Psoas muscle (tissue), 8 donors: ENCODE data around the gene WASF3. TPM values are rescaled to one million over a fixed set of nuclear protein-coding genes. Genes with fewer than 3 reads are reported as not detected.

Source experiments
- ATAC-seq, 4 donors: fragments of 200-7000 bp; cut with Tn5 transposase; one replicate each; pipeline ENCODE4 v1.9.1; 2020; ENCODE audit warnings: moderate library complexity in 3 of 4, mild to moderate bottlenecking in 2 of 4
- DNase-seq, 2 donors: peaks; one replicate each; pipeline ENCODE4 v3.0.0-alpha.2; 2020
- H3K27ac ChIP-seq: fragments of 200-600 bp; one replicate; pipeline ENCODE4 v1.8.0; 2022
- H3K27me3 ChIP-seq, 3 donors: fragments of 200-600 bp in 1 of 3; one replicate each; pipeline versions ENCODE4 v1.6.1 to v1.8.0; 2013 to 2022; ENCODE audit warnings: low read length in 2 of 3, mild to moderate bottlenecking in 2 of 3, moderate library complexity in 1 of 3; ENCODE audit not compliant: insufficient read depth in 3 of 3
- H3K36me3 ChIP-seq, 2 donors: fragments of 200-600 bp in 1 of 2; one replicate each; pipeline versions ENCODE4 v1.6.1 to v1.8.0; 2013 to 2022; ENCODE audit warnings: low read depth in 1 of 2, mild to moderate bottlenecking in 1 of 2, moderate library complexity in 1 of 2; ENCODE audit not compliant: insufficient read depth in 1 of 2
- H3K4me1 ChIP-seq: fragments of 200-600 bp; one replicate; pipeline ENCODE4 v1.8.0; 2022
- H3K4me3 ChIP-seq: fragments of 200-600 bp; one replicate; pipeline ENCODE4 v1.8.0; 2022; ENCODE audit warnings: mild to moderate bottlenecking
- H3K9me3 ChIP-seq: fragments of 200-600 bp; one replicate; pipeline ENCODE4 v1.8.0; 2022
- WGBS, 3 donors: extraction: QIAGEN DNeasy Blood & Tissue Kit; methylation state at CpG; one replicate each; pipeline versions ENCODE4 v1.1.6 to v1.1.7; 2013; 5-methylcytosine and 5-hydroxymethylcytosine counted together
- intact Hi-C, 2 donors: fragments of 100-400 bp; cut with DNase I; formaldehyde crosslinking; loops; one replicate each; pipeline versions ENCODE4 v1.11.0 to v1.14.2; 2022
- polyA plus RNA-seq, 3 donors: library from polyadenylated mRNA; stranded (reverse); fragments of 200-250 nt; gene quantifications; one replicate each; pipeline ENCODE4 v1.2.3, GENCODE V29; 2013
- total RNA-seq, 4 donors: library from RNA; stranded (reverse); fragmentation: NEBNext Ultra II Directional in 2 of 4; extraction: Animal tissue kit (Norgen Biotek cat#: 25700) in 2 of 4; gene quantifications; one replicate each; pipeline versions ENCODE4 v1.2.1 to v1.2.4, GENCODE V29; 2021 to 2023
- TF ChIP-seq, protein P1 (sequence below): fragments of 200-600 bp; IDR thresholded peaks from one replicate; pipeline ENCODE4 v1.8.0; 2022; ENCODE audit warnings: antibody characterized with exemption
- donor health status: healthy with polysubstance abuse.
- donor health status: DM: no; HTN: no; CAD: no; lungs with moderate emphysema.
- donor health status: Bipolar disorder and iron deficiency.
- donor health status: healthy.
- donor health status: DM: yes; HTN: yes; CAD: no.
- donor health status: DM: no; HTN: no; CAD: no.
- donor health status: DM: no; HTN: no; CAD: no.
- donor health status: DM: yes; HTN: yes; CAD: no.

The WASF3 gene
- total and polyA plus RNA-seq, 7 donors = 2.5 to 9.7 (median 6.8) TPM

DNA sequence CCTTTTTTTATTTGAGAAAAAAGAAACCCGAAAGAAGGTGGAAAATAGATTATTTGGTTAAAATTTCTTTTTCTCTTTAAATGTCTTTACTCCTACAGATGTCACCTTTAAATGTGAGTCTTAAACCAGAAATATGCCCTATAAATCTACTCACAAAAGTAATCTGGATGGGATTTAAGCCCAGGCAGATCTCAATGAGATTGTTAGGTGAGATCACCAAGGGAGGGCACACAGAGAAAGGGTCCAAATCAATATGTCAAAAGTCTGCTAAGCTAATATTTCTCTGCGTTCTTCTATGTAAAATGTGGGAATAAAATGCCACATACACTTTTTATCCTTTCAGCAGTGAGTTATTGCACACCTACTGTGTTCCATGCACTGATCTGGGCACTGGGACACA lies 32.9 kb downstream of the WASF3 start:
- ATAC-seq (no peak), DNase-seq (no peak)
- Histone ChIP-seq H3K27me3 (no peaks in the 10 kb centered on the region), H3K4me1 (no peaks in the 10 kb centered on the region), H3K36me3 (no peaks in the 10 kb centered on the region), H3K9me3 (no peaks in the 10 kb centered on the region), H3K4me3 (no peak overlapping the region), H3K27ac (no peak overlapping the region)
- WGBS, 3 donors = 83 to 95% (median 92%) methylated on average over 2 of the region's 2 CpGs
- intact Hi-C loops = no loop called here
- TF ChIP-seq, protein P1, sequence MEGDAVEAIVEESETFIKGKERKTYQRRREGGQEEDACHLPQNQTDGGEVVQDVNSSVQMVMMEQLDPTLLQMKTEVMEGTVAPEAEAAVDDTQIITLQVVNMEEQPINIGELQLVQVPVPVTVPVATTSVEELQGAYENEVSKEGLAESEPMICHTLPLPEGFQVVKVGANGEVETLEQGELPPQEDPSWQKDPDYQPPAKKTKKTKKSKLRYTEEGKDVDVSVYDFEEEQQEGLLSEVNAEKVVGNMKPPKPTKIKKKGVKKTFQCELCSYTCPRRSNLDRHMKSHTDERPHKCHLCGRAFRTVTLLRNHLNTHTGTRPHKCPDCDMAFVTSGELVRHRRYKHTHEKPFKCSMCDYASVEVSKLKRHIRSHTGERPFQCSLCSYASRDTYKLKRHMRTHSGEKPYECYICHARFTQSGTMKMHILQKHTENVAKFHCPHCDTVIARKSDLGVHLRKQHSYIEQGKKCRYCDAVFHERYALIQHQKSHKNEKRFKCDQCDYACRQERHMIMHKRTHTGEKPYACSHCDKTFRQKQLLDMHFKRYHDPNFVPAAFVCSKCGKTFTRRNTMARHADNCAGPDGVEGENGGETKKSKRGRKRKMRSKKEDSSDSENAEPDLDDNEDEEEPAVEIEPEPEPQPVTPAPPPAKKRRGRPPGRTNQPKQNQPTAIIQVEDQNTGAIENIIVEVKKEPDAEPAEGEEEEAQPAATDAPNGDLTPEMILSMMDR = no peak

DNA sequence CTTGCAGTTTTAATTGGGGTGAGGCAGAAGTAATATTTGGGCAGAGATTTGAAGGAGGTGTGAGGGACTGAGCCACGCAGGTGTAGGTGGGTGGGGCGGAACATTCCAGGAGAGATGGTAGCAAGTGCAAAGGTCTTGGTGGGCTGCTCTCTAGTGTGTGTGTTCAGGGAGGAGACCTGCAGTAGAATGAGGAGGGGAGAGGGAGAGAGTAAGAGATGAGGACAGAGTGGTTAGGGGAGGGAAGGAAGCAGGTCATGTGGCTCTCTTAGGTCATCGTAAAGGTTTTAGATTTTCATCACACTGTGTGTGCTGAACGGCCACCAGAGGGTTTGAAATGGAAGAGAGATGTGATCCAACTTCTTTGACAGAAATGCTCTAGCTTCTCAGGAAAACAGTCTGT lies 33.5 kb downstream of the WASF3 start:
- H3K27me3 ChIP-seq = no peaks in the 10 kb centered on the region
- TF ChIP-seq, protein P1 = no peak
- H3K27ac ChIP-seq = no peak overlapping the region
- ATAC-seq (no peak), DNase-seq (no peak)
- H3K4me3 ChIP-seq = no peak overlapping the region
- intact Hi-C loops = no loop called here
- H3K4me1 ChIP-seq = no peaks in the 10 kb centered on the region
- no peaks in the 10 kb centered on the region for H3K9me3 ChIP-seq
- WGBS, 3 donors = 60 to 63% (median 63%) methylated on average over 4 of the region's 4 CpGs
- H3K36me3 ChIP-seq = no peaks in the 10 kb centered on the region

DNA sequence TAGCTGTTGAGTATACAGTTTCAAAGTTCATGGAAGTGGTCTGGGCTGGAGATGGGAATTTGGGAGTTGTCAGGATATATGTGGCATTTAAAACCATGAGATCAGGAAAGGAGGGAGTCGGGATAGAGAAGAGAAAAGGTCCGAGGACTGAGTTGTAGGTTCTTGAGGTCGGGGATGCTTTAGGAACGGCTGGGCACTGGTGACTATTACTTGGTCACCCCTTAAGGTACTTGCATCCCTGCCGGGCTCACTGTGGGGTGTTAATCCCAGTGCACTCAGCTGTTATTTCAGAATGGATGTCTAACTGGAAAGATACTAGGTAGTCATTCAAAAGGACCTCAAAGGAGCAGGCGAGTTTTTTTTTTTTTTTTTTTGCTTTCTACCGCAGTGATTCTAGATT lies 34.2 kb downstream of the WASF3 start:
- WGBS, 3 donors = 71 to 78% (median 74%) methylated on average over 7 of the region's 7 CpGs

DNA sequence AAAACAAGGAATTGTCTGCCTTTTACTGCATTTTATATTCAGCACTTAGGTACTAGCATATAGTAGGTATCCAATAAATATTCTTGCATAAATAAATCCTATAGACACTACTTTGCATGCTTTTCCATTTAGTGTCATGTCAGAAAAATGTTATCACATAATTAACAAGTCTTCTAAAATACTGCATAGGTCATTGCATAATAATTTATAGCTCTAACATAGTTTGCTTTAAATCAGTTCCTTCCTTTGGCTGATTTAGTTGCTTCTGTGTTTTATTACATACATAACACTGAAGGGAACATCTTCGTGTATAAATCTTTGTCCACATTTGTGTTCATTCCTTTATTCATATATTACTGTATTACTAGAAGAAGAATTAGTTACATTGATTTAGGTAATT lies 36.2 kb downstream of the WASF3 start:
- 87 to 100% (median 90%) methylated on average over 1 of the region's 1 CpG for WGBS, 3 donors

More for the DNA sequence above, 34.2 kb downstream of the WASF3 start:
- intact Hi-C loops = no loop called here
- Histone ChIP-seq H3K9me3 (peaks cover 6% of the 10 kb centered on the region), H3K4me3 (no peak overlapping the region), H3K36me3 (no peaks in the 10 kb centered on the region), H3K4me1 (no peaks in the 10 kb centered on the region), H3K27me3 (no peaks in the 10 kb centered on the region), H3K27ac (no peak overlapping the region)
- ATAC-seq = no peak
- no peak for DNase-seq
- TF ChIP-seq, protein P1 = no peak

DNA sequence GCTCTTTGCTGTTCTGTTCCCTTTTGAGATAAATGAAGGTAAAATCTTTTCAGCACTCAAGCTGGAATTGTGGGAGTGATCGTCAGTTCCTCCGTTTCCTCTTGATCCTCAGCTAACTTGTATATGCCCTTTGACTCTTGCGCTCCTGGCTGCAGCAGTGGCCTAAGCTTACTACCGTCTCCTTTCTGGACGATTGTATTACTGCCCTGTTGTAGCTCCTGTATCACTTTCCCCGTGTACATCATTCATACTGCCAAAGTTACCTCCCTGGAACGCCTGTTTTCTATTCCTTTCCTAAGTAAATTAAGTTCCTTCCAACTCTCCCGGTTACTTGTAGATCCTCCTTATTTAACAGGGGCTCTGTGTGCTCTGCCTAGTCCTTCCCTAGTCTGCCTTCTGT lies 36.9 kb downstream of the WASF3 start:
- intact Hi-C loops = no loop called here
- 57 to 67% (median 64%) methylated on average over 8 of the region's 8 CpGs for WGBS, 3 donors
- Histone ChIP-seq H3K4me1 (no peaks in the 10 kb centered on the region), H3K4me3 (no peak overlapping the region), H3K36me3 (no peaks in the 10 kb centered on the region), H3K9me3 (peaks cover 11% of the 10 kb centered on the region), H3K27ac (no peak overlapping the region), H3K27me3 (no peaks in the 10 kb centered on the region)
- no peak for ATAC-seq
- DNase-seq = no peak
- TF ChIP-seq, protein P1 = no peak

More for the DNA sequence above, 36.2 kb downstream of the WASF3 start:
- Histone ChIP-seq H3K9me3 (peaks cover 11% of the 10 kb centered on the region), H3K27ac (no peak overlapping the region), H3K4me1 (no peaks in the 10 kb centered on the region), H3K4me3 (no peak overlapping the region), H3K27me3 (no peaks in the 10 kb centered on the region), H3K36me3 (no peaks in the 10 kb centered on the region)
- TF ChIP-seq, protein P1 = no peak
- DNase-seq = no peak
- no peak for ATAC-seq
- intact Hi-C loops = no loop called here
